Mucosa of rectum (tissue), 2 donors: ENCODE results near the gene ADCY2.

Experiments used
- H3K27ac ChIP-seq, 2 donors: one replicate each; pipeline ENCODE4 v1.7.0; 2013; ENCODE audit warnings: inconsistent platforms in 2 of 2, low read depth in 2 of 2, low read length in 2 of 2
- H3K27me3 ChIP-seq, 2 donors: one replicate each; pipeline ENCODE4 v1.7.0; 2013; ENCODE audit warnings: low read length in 2 of 2; ENCODE audit not compliant: control insufficient read depth in 2 of 2, insufficient read depth in 2 of 2
- H3K36me3 ChIP-seq, 2 donors: one replicate each; pipeline ENCODE4 v1.7.0; 2013; ENCODE audit warnings: low read length in 2 of 2; ENCODE audit not compliant: control insufficient read depth in 2 of 2, insufficient read depth in 2 of 2
- H3K4me1 ChIP-seq, 2 donors: one replicate each; pipeline ENCODE4 v1.7.0; 2013; ENCODE audit warnings: low read length in 2 of 2, mild to moderate bottlenecking in 1 of 2; ENCODE audit not compliant: control insufficient read depth in 2 of 2, insufficient read depth in 2 of 2
- H3K4me3 ChIP-seq, 2 donors: one replicate each; pipeline ENCODE4 v1.7.0; 2013; ENCODE audit warnings: low read length in 2 of 2
- H3K9ac ChIP-seq, 2 donors: one replicate each; pipeline ENCODE4 v1.7.0; 2013; ENCODE audit warnings: low read length in 2 of 2, low read depth in 1 of 2, mild to moderate bottlenecking in 1 of 2
- H3K9me3 ChIP-seq, 2 donors: one replicate each; pipeline ENCODE4 v1.7.0; 2013; ENCODE audit warnings: low read length in 2 of 2; ENCODE audit not compliant: control insufficient read depth in 2 of 2
- donor health status: healthy.
- donor health status: Normal muscosa, but diverticular disease.

The ADCY2 gene

GRCh38 chr5:7468742-7469141, 72.8 kb downstream of the ADCY2 start:
- H3K9me3 ChIP-seq = no peaks in the 10 kb centered on the region
- no peaks in the 10 kb centered on the region for H3K4me1 ChIP-seq
- no peak overlapping the region for H3K4me3 ChIP-seq
- no peak overlapping the region for H3K27ac ChIP-seq
- no peaks in the 10 kb centered on the region for H3K27me3 ChIP-seq
- H3K36me3 ChIP-seq = no peaks in the 10 kb centered on the region
- H3K9ac ChIP-seq = no peak overlapping the region

- Histone ChIP-seq H3K4me1 (no peaks in the 10 kb centered on the region), H3K27me3 (no peaks in the 10 kb centered on the region), H3K27ac (no peak overlapping the region), H3K4me3 (no peak overlapping the region), H3K36me3 (no peaks in the 10 kb centered on the region), H3K9ac (no peak overlapping the region), H3K9me3 (no peaks in the 10 kb centered on the region)
Observed at GRCh38 chr5:7471710-7472109, 75.8 kb downstream of the ADCY2 start.

GRCh38 chr5:7473115-7473514, 77.2 kb downstream of the ADCY2 start:
- Histone ChIP-seq H3K27ac (no peak overlapping the region), H3K9ac (no peak overlapping the region), H3K36me3 (no peaks in the 10 kb centered on the region), H3K4me3 (no peak overlapping the region), H3K9me3 (no peaks in the 10 kb centered on the region), H3K4me1 (no peaks in the 10 kb centered on the region), H3K27me3 (no peaks in the 10 kb centered on the region)

- Histone ChIP-seq H3K27ac (no peak overlapping the region), H3K36me3 (no peaks in the 10 kb centered on the region), H3K9me3 (no peaks in the 10 kb centered on the region), H3K4me3 (no peak overlapping the region), H3K27me3 (no peaks in the 10 kb centered on the region), H3K4me1 (no peaks in the 10 kb centered on the region), H3K9ac (no peak overlapping the region)
Observed at GRCh38 chr5:7473668-7474215, 77.8 kb downstream of the ADCY2 start.

GRCh38 chr5:7474821-7475403, 79.0 kb downstream of the ADCY2 start:
- H3K9me3 ChIP-seq = no peaks in the 10 kb centered on the region
- H3K27me3 ChIP-seq = no peaks in the 10 kb centered on the region
- H3K4me3 ChIP-seq = no peak overlapping the region

GRCh38 chr5:7478459-7478858, 82.5 kb downstream of the ADCY2 start:
- no peak overlapping the region for H3K4me3 ChIP-seq
- H3K36me3 ChIP-seq = no peaks in the 10 kb centered on the region
- no peaks in the 10 kb centered on the region for H3K27me3 ChIP-seq
- no peaks in the 10 kb centered on the region for H3K4me1 ChIP-seq
- no peak overlapping the region for H3K27ac ChIP-seq
- H3K9me3 ChIP-seq = no peaks in the 10 kb centered on the region
- no peak overlapping the region for H3K9ac ChIP-seq

More at GRCh38 chr5:7474821-7475403, 79.0 kb downstream of the ADCY2 start:
- Histone ChIP-seq H3K27ac (no peak overlapping the region), H3K36me3 (no peaks in the 10 kb centered on the region), H3K9ac (no peak overlapping the region), H3K4me1 (no peaks in the 10 kb centered on the region)

- Histone ChIP-seq H3K9ac (no peak overlapping the region), H3K4me1 (no peaks in the 10 kb centered on the region), H3K27ac (no peak overlapping the region), H3K4me3 (no peak overlapping the region), H3K27me3 (no peaks in the 10 kb centered on the region), H3K36me3 (no peaks in the 10 kb centered on the region), H3K9me3 (no peaks in the 10 kb centered on the region)
Observed at GRCh38 chr5:7488734-7489133, 92.8 kb downstream of the ADCY2 start.

- no peaks in the 10 kb centered on the region for H3K9me3 ChIP-seq
- no peak overlapping the region for H3K9ac ChIP-seq
- H3K27me3 ChIP-seq = no peaks in the 10 kb centered on the region
- H3K27ac ChIP-seq = no peak overlapping the region
- H3K4me1 ChIP-seq = no peaks in the 10 kb centered on the region
- H3K4me3 ChIP-seq = no peak overlapping the region
- no peaks in the 10 kb centered on the region for H3K36me3 ChIP-seq
Observed at GRCh38 chr5:7492371-7492770, 96.4 kb downstream of the ADCY2 start.

GRCh38 chr5:7493081-7493480, 97.1 kb downstream of the ADCY2 start:
- H3K9ac ChIP-seq = no peak overlapping the region
- H3K9me3 ChIP-seq = no peaks in the 10 kb centered on the region
- H3K4me1 ChIP-seq = no peaks in the 10 kb centered on the region
- no peak overlapping the region for H3K4me3 ChIP-seq
- no peaks in the 10 kb centered on the region for H3K36me3 ChIP-seq
- no peak overlapping the region for H3K27ac ChIP-seq
- no peaks in the 10 kb centered on the region for H3K27me3 ChIP-seq

GRCh38 chr5:7493622-7494021, 97.7 kb downstream of the ADCY2 start:
- Histone ChIP-seq H3K9me3 (no peaks in the 10 kb centered on the region), H3K4me1 (no peaks in the 10 kb centered on the region), H3K27ac (no peak overlapping the region), H3K9ac (no peak overlapping the region), H3K36me3 (no peaks in the 10 kb centered on the region), H3K27me3 (no peaks in the 10 kb centered on the region), H3K4me3 (no peak overlapping the region)
